SK-N-SH treated with all-trans-retinoic acid at 6 μM for 48 hours (cell line): ENCODE results near the gene CNTNAP3B.
"Not testable (repeated sequence)": the region's sequence is repeated elsewhere in the genome, so short reads cannot be mapped to it uniquely, and the experiment has no call there.

Experiments used
- ARNTL ChIP-seq: fragments of 450-650 bp; formaldehyde crosslinking; IDR thresholded peaks from 2 replicates; pipeline ENCODE4 v1.5.0; 2020; ENCODE audit warnings: low read depth, mild to moderate bottlenecking, moderate library complexity, borderline replicate concordance
- CSDC2 ChIP-seq: fragments of 250-450 bp; sonication (Bioruptor Pico); IDR thresholded peaks from 2 replicates; pipeline ENCODE4 v1.5.0; 2020; ENCODE audit warnings: mild to moderate bottlenecking, moderate library complexity
- CSRNP3 ChIP-seq: fragments of 250-450 bp; sonication (Bioruptor Pico); IDR thresholded peaks from 2 replicates; pipeline ENCODE4 v1.5.1; 2021; ENCODE audit warnings: mild to moderate bottlenecking, moderate library complexity
- RARB ChIP-seq: fragments of 250-450 bp; sonication (Bioruptor Pico); IDR thresholded peaks from 2 replicates; pipeline ENCODE4 v1.8.0; 2021; ENCODE audit warnings: mild to moderate bottlenecking, moderate library complexity
- SNAI2 ChIP-seq: fragments of 250-450 bp; sonication (Bioruptor Pico); IDR thresholded peaks from 2 replicates; pipeline ENCODE4 v1.5.0; 2020; ENCODE audit warnings: mild to moderate bottlenecking, moderate library complexity
- ZFP3 ChIP-seq: fragments of 250-450 bp; sonication (Bioruptor Pico); IDR thresholded peaks from 2 replicates; pipeline ENCODE4 v1.5.0; 2020; ENCODE audit warnings: mild to moderate bottlenecking, moderate library complexity
- ZFP30 ChIP-seq: fragments of 450-650 bp; formaldehyde crosslinking; IDR thresholded peaks from 2 replicates; pipeline ENCODE4 v1.5.0; 2022; ENCODE audit warnings: mild to moderate bottlenecking, moderate library complexity

GRCh38 chr9:41953007-41953406 lies 176.2 kb downstream of the CNTNAP3B start:
- TF ChIP-seq ZFP30 (CRISPR knock-in tag); ZFP3 (CRISPR knock-in tag); CSDC2 (CRISPR knock-in tag); ARNTL; RARB (CRISPR knock-in tag); CSRNP3 (CRISPR knock-in tag); SNAI2 (CRISPR knock-in tag): not testable (repeated sequence)
